HFF-Myc (cell line): ENCODE results near the gene CNTN5.
A peak's percentile ranks its signal among the peaks of the same experiment; 100 is the strongest.

ENCODE experiments used
- DNase-seq: peaks from one replicate; pipeline ENCODE4 v3.0.0-alpha.2; 2011; ENCODE audit warnings: low read depth; ENCODE audit errors: extremely low read depth
- H3K4me3 ChIP-seq: replicated peaks from 2 replicates; pipeline ENCODE4 v1.5.1; 2011; ENCODE audit warnings: low read depth, mild to moderate bottlenecking, control low read depth, low read length
- CTCF ChIP-seq: IDR thresholded peaks from 2 replicates; pipeline ENCODE4 v1.5.1; 2012; ENCODE audit warnings: mild to moderate bottlenecking, low read depth, low read length, control low read depth; ENCODE audit errors: missing control alignments

The CNTN5 gene

GRCh38 chr11:100188137-100188783, 1167.5 kb downstream of the CNTN5 start:
- TF ChIP-seq CTCF: no peak
- H3K4me3 ChIP-seq: no peak overlapping the region
- no peak for DNase-seq

- no peak for TF ChIP-seq CTCF
- no peak overlapping the region for H3K4me3 ChIP-seq
- DNase-seq: no peak
Observed at GRCh38 chr11:100190395-100190794, 1169.6 kb downstream of the CNTN5 start.

- no peak for TF ChIP-seq CTCF
Observed at GRCh38 chr11:100192181-100192580, 1171.4 kb downstream of the CNTN5 start.

GRCh38 chr11:100203789-100204188, 1183.0 kb downstream of the CNTN5 start:
- TF ChIP-seq CTCF: no peak
- H3K4me3 ChIP-seq: no peak overlapping the region
- no peak for DNase-seq

More at GRCh38 chr11:100192181-100192580, 1171.4 kb downstream of the CNTN5 start:
- DNase-seq: no peak
- no peak overlapping the region for H3K4me3 ChIP-seq

GRCh38 chr11:100205926-100206325, 1185.2 kb downstream of the CNTN5 start:
- no peak overlapping the region for H3K4me3 ChIP-seq
- TF ChIP-seq CTCF: no peak
- no peak for DNase-seq

- no peak for TF ChIP-seq CTCF
- peak; percentile 16 for DNase-seq
- H3K4me3 ChIP-seq: no peak overlapping the region
Observed at GRCh38 chr11:100208207-100208606, 1187.5 kb downstream of the CNTN5 start.

- no peak overlapping the region for H3K4me3 ChIP-seq
- TF ChIP-seq CTCF: no peak
- DNase-seq: no peak
Observed at GRCh38 chr11:100214791-100215190, 1194.0 kb downstream of the CNTN5 start.
